ENCODE measurements around the gene ABLIM3.

Gene ABLIM3

DNA sequence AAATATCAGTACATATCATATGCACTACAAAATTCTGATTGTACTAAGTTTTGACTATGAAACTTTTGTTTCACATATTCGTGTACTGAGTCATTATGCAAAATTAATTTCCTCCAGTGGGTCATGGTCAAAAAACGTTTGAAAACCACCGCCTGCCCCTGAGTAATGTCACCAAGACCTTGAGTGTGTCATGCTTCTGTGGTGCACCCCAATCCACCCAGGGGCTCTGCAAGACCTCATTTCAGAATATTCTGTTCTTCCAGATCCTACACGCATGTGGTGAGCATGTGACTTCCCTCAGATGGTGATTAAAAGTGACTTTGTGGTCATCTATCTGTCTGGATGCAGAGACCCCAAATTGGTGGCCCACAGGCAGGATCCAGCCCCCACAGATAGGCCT lies 31.0 kb downstream of the ABLIM3 start:
- H3K4me3 ChIP-seq (replicated peaks; ENCODE audit: low read depth, low read length): no peak overlapping the region
- TF ChIP-seq, protein P1, sequence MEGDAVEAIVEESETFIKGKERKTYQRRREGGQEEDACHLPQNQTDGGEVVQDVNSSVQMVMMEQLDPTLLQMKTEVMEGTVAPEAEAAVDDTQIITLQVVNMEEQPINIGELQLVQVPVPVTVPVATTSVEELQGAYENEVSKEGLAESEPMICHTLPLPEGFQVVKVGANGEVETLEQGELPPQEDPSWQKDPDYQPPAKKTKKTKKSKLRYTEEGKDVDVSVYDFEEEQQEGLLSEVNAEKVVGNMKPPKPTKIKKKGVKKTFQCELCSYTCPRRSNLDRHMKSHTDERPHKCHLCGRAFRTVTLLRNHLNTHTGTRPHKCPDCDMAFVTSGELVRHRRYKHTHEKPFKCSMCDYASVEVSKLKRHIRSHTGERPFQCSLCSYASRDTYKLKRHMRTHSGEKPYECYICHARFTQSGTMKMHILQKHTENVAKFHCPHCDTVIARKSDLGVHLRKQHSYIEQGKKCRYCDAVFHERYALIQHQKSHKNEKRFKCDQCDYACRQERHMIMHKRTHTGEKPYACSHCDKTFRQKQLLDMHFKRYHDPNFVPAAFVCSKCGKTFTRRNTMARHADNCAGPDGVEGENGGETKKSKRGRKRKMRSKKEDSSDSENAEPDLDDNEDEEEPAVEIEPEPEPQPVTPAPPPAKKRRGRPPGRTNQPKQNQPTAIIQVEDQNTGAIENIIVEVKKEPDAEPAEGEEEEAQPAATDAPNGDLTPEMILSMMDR (IDR thresholded peaks at IDR 0.05; ENCODE audit: low read length, missing control alignments): no peak
- peak; percentile 49 for DNase-seq (ENCODE audit: low read depth)

DNA sequence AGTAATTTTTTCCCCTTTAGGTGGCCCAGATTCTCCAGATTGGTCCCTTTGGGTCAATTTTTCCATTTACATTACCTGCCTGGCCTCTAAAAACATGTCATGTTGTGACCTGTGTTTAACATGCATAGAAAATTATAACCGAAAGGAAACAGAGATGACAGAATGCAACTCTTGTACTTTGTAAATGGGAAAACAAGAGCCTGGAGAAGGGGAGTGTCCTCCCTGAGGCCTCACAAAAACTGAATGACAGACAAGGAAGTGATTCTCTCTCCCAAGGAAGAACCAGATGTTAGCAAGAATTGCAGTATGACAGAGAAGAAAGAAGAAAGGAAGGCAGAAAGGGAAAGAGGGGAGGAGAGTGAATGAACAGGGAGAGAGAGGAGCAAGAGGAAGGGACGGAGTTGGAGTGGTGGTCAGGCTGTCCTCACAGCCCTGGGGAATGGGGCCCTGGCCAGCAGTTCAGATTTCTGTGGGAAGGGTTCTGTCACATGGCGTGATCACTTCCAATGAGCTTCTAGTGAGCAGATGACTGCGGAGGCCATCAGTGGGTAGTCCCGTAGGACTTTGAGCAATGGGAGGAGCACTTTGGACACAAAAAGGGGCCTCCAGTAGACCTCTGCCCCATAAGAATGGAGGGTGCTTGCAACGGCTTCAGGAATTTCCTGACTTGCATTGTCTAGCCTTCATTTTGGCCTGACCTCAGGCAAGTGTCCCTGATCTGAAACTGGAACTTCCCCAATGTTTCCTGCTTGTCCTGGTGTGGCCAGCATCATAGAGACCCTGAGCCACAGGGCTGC lies 31.6 kb downstream of the ABLIM3 start:
- TF ChIP-seq, protein P1 (IDR thresholded peaks at IDR 0.05; ENCODE audit: low read length, missing control alignments): no peak
- H3K4me3 ChIP-seq (replicated peaks; ENCODE audit: low read depth, low read length): no peak overlapping the region
- peak; percentile 13 for DNase-seq (ENCODE audit: low read depth)

DNA sequence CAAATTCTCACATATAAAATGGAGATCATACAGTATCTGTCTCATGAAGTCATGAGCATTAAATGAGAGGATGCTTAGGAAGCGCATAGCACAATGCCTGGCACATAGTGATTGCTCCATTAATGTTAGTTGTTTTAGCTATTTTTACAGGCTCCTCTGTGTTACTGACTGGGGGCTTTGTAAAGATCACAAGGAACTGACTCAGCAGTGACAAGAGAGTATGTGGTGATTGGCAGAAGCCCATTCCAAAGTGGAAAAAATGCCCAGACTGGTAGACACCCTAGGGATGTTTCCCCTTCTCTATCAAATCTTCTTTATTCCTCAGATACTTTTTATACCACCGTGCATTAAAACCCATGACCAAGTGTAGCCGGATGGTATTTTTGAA lies 33.5 kb downstream of the ABLIM3 start:
- no peak overlapping the region for H3K4me3 ChIP-seq (replicated peaks; ENCODE audit: low read depth, low read length)
- TF ChIP-seq, protein P1 (IDR thresholded peaks at IDR 0.05; ENCODE audit: low read length, missing control alignments): no peak
- no peak for DNase-seq (ENCODE audit: low read depth)

DNA sequence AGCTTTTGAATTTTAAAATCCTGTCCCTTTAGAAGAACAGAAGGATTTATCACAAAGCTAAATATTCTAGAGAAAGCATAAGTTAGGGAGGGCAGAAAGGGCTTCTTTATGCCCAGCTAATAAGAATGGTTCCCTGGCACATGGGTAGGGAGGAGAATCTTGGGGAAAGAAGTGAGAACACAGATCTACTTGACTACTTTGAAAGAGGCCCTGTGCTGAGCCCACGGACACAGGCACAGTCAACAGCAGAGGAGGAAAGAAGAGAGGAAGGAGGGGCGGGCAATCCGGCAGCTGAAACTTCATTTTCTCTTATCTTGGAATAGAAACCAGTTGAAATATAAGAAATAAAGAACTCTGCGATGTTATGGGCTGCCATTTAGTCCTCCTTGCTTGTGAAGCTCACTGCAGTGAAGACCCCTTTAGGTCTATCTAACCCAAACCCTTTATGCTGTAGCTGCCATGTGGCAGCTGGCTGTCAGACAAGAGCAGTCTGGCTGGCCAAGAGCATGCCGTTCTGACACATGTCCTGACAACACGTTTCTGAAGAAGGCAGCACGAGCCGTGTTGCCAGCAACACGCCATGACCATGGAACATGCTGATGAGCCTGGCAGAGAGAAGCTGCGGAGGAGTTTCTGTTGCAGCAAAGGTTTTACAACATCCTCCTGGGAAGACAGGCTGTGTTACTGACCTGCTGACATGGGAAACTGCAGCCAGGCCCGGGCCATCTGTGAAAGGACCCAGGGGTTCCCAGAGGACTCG lies 34.2 kb downstream of the ABLIM3 start:
- peak; percentile 53 for DNase-seq (ENCODE audit: low read depth)
- TF ChIP-seq, protein P1 (IDR thresholded peaks at IDR 0.05; ENCODE audit: low read length, missing control alignments): no peak

DNA sequence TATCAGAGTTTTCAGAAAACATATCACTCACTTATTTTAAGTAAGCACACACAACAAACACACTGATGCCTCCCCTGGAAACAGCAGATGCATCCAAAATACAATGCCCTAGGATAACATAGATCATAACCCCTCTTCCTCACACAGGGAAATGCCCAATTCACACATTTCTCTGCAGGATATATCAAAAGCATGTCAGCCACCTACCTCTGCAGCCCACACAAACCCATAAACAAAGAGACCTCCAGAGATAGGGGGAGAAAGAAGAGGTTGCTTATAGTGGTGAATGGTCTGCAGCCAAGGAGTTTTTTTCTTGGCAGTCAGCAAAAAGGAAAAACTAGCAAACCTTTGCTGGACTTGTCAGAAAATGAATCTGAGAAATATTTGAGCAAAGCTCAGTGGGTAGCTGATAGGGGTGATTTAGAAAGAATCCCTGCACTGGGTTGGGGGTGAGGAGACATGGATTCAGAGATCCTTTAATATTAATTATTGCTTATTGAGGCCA lies 36.1 kb downstream of the ABLIM3 start:
- no peak for DNase-seq (ENCODE audit: low read depth)
- H3K4me3 ChIP-seq (replicated peaks; ENCODE audit: low read depth, low read length): no peak overlapping the region
- TF ChIP-seq, protein P1 (IDR thresholded peaks at IDR 0.05; ENCODE audit: low read length, missing control alignments): no peak

More for the DNA sequence above, 34.2 kb downstream of the ABLIM3 start:
- no peak overlapping the region for H3K4me3 ChIP-seq (replicated peaks; ENCODE audit: low read depth, low read length)

DNA sequence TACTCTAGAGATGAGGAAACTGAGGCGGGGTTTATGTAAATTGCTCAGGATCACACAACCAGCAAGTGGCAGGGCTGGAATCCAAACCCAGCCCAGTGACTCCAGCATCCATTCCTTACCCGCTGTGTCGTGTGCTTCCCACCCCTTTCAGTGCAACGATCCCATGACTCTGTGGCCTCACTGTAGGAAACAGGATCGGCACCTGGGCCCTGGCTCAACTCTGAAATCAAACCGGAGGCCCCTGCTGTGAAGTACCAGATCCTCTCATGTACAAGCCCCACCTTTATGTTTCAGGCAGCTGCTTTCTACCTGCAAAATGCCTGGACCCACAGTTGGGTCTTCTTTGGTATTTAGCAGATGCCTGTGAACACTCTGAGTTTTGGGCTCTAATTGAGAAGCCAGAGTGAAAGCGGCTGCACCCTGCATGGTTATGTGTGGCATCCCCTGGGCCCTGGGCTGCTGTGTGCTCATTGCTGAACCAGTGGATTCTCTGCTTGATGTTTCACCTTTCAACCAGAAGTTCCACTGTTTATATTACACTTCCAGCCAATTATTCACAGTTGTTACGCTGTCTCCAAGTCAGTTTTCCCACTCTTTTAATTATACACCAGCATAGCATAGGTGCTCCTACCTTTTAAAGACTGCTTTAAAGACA lies 36.7 kb downstream of the ABLIM3 start:
- no peak overlapping the region for H3K4me3 ChIP-seq (replicated peaks; ENCODE audit: low read depth, low read length)
- DNase-seq (ENCODE audit: low read depth): peak; percentile 17
- TF ChIP-seq, protein P1 (IDR thresholded peaks at IDR 0.05; ENCODE audit: low read length, missing control alignments): no peak

Measured in fibroblast of pulmonary artery (primary cell).